Measurements from ENCODE around the gene ADRB2.

DNA sequence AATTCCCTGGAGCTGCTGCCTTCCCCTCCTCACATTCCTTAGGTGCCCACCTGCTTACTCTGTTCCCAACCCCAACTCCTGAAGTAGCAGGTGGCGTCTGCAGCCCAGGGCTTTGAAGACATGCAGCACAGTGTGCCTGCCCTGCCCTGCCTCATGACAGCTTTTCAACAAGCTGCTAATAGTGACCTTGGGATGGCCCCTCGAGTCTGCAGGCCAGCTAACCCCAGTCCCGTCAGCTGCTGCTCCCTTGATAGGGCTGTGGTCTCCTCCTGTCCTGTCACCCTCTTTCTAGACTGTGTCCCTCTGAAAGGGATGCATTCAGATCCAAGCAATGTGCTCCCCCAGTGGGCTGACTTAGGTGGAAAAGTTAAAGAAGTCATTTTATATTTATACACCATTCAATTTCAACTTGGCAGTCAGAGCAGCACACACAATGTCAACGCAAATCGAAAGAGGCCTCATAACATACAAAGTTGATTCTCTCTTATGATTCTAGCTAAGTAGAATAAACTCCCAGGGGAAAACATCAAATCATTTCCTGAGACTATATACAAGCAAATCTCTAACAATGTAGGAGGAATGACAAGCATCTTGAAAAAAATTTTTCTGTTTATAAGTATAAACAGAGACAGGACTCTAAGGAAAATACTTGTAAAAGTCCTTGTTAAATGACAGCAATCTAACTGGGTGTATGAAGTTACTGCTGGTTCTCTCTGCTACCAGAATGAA is 37.9 kb downstream of the ADRB2 start:
- TF ChIP-seq, protein P1, sequence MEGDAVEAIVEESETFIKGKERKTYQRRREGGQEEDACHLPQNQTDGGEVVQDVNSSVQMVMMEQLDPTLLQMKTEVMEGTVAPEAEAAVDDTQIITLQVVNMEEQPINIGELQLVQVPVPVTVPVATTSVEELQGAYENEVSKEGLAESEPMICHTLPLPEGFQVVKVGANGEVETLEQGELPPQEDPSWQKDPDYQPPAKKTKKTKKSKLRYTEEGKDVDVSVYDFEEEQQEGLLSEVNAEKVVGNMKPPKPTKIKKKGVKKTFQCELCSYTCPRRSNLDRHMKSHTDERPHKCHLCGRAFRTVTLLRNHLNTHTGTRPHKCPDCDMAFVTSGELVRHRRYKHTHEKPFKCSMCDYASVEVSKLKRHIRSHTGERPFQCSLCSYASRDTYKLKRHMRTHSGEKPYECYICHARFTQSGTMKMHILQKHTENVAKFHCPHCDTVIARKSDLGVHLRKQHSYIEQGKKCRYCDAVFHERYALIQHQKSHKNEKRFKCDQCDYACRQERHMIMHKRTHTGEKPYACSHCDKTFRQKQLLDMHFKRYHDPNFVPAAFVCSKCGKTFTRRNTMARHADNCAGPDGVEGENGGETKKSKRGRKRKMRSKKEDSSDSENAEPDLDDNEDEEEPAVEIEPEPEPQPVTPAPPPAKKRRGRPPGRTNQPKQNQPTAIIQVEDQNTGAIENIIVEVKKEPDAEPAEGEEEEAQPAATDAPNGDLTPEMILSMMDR (IDR thresholded peaks at IDR 0.05), result no peak
- no peak for TF ChIP-seq POLR2A (IDR thresholded peaks at IDR 0.05)
